DOHH2 (cell line): Measurements from ENCODE around the gene GLIS2.

ENCODE experiments used
- EZH2phosphoT487 ChIP-seq: fragments of 200-600 bp; sonication (generic); IDR thresholded peaks from 2 replicates; pipeline ENCODE4 v1.6.1; 2017; ENCODE audit warnings: borderline replicate concordance, mild to moderate bottlenecking, antibody characterized with exemption, low read length, moderate library complexity, mixed read lengths
- TF ChIP-seq, protein P1 (sequence below): fragments of 200-600 bp; sonication (generic); IDR thresholded peaks from one replicate; pipeline ENCODE4 v1.5.1; 2014; ENCODE audit warnings: antibody characterized with exemption, mild to moderate bottlenecking, low read depth, low read length; ENCODE audit not compliant: poor library complexity, severe bottlenecking

DNA sequence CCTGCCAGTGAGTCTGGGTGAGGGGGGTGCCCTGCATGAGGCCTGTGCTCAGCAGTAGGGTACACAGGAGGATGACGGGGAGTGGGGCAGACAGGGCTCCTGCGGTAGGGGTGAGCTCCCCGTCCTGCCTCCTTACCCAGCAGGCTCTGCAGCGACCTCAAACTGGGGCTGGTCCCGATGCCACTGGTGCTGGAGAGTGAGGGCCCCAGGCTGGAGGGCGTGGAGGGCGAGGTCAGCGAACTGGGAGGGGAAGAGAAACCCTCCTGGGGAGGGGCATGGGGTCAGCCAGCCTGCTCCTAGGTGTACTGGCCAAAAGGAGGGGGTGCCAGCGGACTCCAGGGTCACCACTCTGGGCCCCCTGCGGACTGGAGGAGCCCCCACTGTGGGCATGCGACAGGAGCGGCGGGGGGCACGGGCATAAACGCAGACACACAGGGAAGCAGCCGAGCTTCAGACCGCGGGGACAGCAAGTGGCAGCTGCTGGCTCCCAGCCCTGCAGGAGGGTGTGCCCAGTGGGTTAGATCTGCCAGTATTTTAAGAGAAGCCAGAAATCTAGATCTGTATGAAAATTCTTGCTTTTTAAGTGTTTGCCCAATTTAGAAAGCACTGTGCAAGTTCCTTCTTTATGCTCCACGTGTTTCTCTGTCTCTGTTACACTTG lies 46.7 kb downstream of the GLIS2 start:
- TF ChIP-seq, protein P1, sequence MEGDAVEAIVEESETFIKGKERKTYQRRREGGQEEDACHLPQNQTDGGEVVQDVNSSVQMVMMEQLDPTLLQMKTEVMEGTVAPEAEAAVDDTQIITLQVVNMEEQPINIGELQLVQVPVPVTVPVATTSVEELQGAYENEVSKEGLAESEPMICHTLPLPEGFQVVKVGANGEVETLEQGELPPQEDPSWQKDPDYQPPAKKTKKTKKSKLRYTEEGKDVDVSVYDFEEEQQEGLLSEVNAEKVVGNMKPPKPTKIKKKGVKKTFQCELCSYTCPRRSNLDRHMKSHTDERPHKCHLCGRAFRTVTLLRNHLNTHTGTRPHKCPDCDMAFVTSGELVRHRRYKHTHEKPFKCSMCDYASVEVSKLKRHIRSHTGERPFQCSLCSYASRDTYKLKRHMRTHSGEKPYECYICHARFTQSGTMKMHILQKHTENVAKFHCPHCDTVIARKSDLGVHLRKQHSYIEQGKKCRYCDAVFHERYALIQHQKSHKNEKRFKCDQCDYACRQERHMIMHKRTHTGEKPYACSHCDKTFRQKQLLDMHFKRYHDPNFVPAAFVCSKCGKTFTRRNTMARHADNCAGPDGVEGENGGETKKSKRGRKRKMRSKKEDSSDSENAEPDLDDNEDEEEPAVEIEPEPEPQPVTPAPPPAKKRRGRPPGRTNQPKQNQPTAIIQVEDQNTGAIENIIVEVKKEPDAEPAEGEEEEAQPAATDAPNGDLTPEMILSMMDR = no peak
- no peak for TF ChIP-seq EZH2phosphoT487
